Panc1 (cell line): ENCODE data around the gene NFATC4. TPM values are rescaled to one million over a fixed set of nuclear protein-coding genes. Genes with fewer than 3 reads are reported as not detected.

ENCODE experiments used
- ATAC-seq: fragments of 200-7000 bp; cut with Tn5 transposase; 2 replicates; pipeline ENCODE4 v1.9.1; 2020; ENCODE audit warnings: mild to moderate bottlenecking, moderate library complexity
- BruUV-seq: library from RNA; stranded (reverse); fragments of 400-500 nt; replicated peaks from 2 replicates; lab custom pipeline; 2021; lab: Mats Ljungman, UMichigan
- CTCF ChIA-PET: fragments of 300-600 bp; sonication (Branson Sonifier 250); formaldehyde crosslinking; loops from one replicate; lab custom pipeline; 2022; ENCODE audit warnings: antibody characterized with exemption; lab: Charles Lee
- POLR2A ChIA-PET: fragments of 300-600 bp; sonication (Branson Sonifier 250); formaldehyde crosslinking; loops from one replicate; lab custom pipeline; 2022; ENCODE audit warnings: antibody characterized with exemption; lab: Charles Lee
- DNase-seq: peaks from one replicate; pipeline ENCODE4 v3.0.0-alpha.2; 2010; ENCODE audit warnings: low read depth, low spot score
- H3K27ac ChIP-seq: 2 replicates; pipeline ENCODE4 v1.5.1; 2011; ENCODE audit warnings: mild to moderate bottlenecking, low read length, inconsistent platforms
- H3K27me3 ChIP-seq: fragments of 200-500 bp; sonication (Bioruptor generic); 2 replicates; pipeline ENCODE4 v1.6.0; 2014; ENCODE audit warnings: low read length, inconsistent platforms; ENCODE audit not compliant: control insufficient read depth, insufficient read depth
- H3K36me3 ChIP-seq: fragments of 200-500 bp; sonication (Bioruptor generic); 2 replicates; pipeline ENCODE4 v1.5.1; 2014; ENCODE audit warnings: inconsistent platforms, mild to moderate bottlenecking, low read length, moderate library complexity; ENCODE audit not compliant: control insufficient read depth, insufficient read depth
- H3K4me1 ChIP-seq: 2 replicates; pipeline ENCODE4 v1.5.1; 2011; ENCODE audit warnings: inconsistent platforms, mild to moderate bottlenecking, low read length, moderate library complexity; ENCODE audit not compliant: control insufficient read depth, insufficient read depth
- H3K4me3 ChIP-seq, 2 experiments: 2 replicates each; pipeline ENCODE4 v1.5.1; 2011 to 2012; ENCODE audit warnings: low read depth in 2 of 2, low read length in 2 of 2, mild to moderate bottlenecking in 2 of 2, inconsistent platforms in 1 of 2, moderate library complexity in 1 of 2
- H3K9me3 ChIP-seq: fragments of 200-500 bp; sonication (Bioruptor generic); 2 replicates; pipeline ENCODE4 v1.5.1; 2014; ENCODE audit warnings: low read depth, mild to moderate bottlenecking, inconsistent platforms, low read length, moderate library complexity; ENCODE audit not compliant: control insufficient read depth, insufficient read depth
- CTCF ChIP-seq: fragments of 450-650 bp; IDR thresholded peaks from 2 replicates; pipeline ENCODE4 v1.5.1; 2017; ENCODE audit warnings: mild to moderate bottlenecking
- POLR2AphosphoS5 ChIP-seq: IDR thresholded peaks from 2 replicates; pipeline ENCODE4 v1.6.1; 2012; ENCODE audit warnings: mild to moderate bottlenecking, low read depth, low read length, moderate library complexity
- REST ChIP-seq, 2 experiments: IDR thresholded peaks; 2 replicates each; pipeline ENCODE4 v1.6.1; 2011 to 2012; ENCODE audit warnings: low read depth in 2 of 2, control low read depth in 1 of 2, low read length in 1 of 2, mild to moderate bottlenecking in 1 of 2, moderate library complexity in 1 of 2; ENCODE audit not compliant: insufficient read depth in 1 of 2
- SIN3A ChIP-seq: IDR thresholded peaks from 2 replicates; pipeline ENCODE4 v1.6.1; 2012; ENCODE audit warnings: low read depth, mild to moderate bottlenecking, low read length, moderate library complexity, borderline replicate concordance; ENCODE audit not compliant: insufficient read depth
- TCF7L2 ChIP-seq: IDR thresholded peaks from 2 replicates; pipeline ENCODE4 v1.6.1; 2011; ENCODE audit warnings: mild to moderate bottlenecking, low read depth, low read length, inconsistent platforms
- in situ Hi-C: cut with HindIII; loops from 2 replicates; pipeline ENCODE4 v1.10.0; 2016; ENCODE audit warnings: low sequenced_read_pairs, low pct_unique_long_range_greater_than_20kb
- intact Hi-C: fragments of 100-400 bp; cut with micrococcal nuclease; formaldehyde crosslinking; loops from one replicate; pipeline ENCODE4 v1.10.0; 2022; ENCODE audit not compliant: unreplicated experiment
- total RNA-seq: library from RNA; stranded (reverse); gene quantifications from one replicate; pipeline ENCODE4 v1.2.1, GENCODE V29; 2021; ENCODE audit not compliant: unreplicated experiment

NFATC4 gene
- total RNA-seq, 1 experiment from 2014 or later: 0.36 TPM

- Histone ChIP-seq H3K4me1 (no peaks in the 10 kb centered on the region), H3K36me3 (no peaks in the 10 kb centered on the region), H3K27me3 (no peaks in the 10 kb centered on the region), H3K9me3 (no peaks in the 10 kb centered on the region), H3K27ac (no peak overlapping the region), H3K4me3 (no peak overlapping the region)
- BruUV-seq: no TSS peak
- ATAC-seq (no peak), DNase-seq (no peak)
- intact Hi-C loops (no loop called here), in situ Hi-C loops (no loop called here)
- CTCF ChIA-PET: no interaction called here
- TF ChIP-seq POLR2AphosphoS5 (no peak), CTCF (no peak), TCF7L2 (no peak)
- POLR2A ChIA-PET: no interaction called here
These were observed 48.4 kb downstream of the NFATC4 start for GRCh38 chr14:24416254-24416931.

DNA sequence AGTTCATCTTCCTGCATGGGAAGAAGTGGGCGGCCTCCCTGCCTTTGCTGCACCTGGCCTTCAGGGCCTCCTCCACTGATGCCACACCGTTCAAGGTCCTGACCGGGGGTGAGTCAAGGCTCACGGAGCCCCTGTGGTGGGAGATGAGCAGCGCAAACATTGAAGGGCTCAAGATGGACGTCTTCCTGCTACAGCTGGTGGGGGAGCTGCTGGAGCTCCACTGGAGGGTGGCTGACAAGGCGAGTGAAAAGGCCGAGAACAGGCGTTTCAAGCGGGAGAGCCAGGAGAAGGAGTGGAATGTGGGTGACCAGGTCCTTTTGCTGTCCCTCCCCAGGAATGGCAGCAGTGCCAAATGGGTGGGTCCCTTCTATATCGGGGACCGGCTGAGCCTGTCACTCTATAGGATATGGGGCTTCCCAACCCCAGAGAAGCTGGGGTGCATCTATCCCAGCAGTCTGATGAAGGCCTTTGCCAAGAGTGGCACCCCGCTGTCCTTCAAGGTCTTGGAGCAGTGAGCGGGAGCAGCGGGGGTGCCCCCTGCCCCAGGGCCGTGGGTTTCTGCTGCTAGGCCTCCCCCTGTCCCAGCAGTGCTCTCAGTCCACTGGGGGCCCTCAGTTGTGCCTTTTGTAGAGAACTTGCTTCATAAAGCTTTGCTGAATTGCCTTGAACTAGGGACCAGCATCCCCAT is 49.1 kb downstream of the NFATC4 start:
- no peaks in the 10 kb centered on the region for H3K36me3 ChIP-seq
- no peaks in the 10 kb centered on the region for H3K4me1 ChIP-seq
- in situ Hi-C loops: no loop called here
- no peak overlapping the region for H3K4me3 ChIP-seq
- POLR2A ChIA-PET: no interaction called here
- intact Hi-C loops: no loop called here
- no peaks in the 10 kb centered on the region for H3K27me3 ChIP-seq
- BruUV-seq: no TSS peak
- no peaks in the 10 kb centered on the region for H3K9me3 ChIP-seq
- TF ChIP-seq POLR2AphosphoS5 (no peak), TCF7L2 (no peak), REST (IDR thresholded peaks at IDR 0.05; ENCODE audit: insufficient read depth in 1 of 2, low read depth in 2 of 2, low read length in 1 of 2) (no peak), SIN3A (no peak), CTCF (no peak)
- ATAC-seq (no peak), DNase-seq (no peak)
- H3K27ac ChIP-seq: no peak overlapping the region
- CTCF ChIA-PET: no interaction called here
